ENCODE data around the gene DNAL4.

Gene DNAL4

DNA sequence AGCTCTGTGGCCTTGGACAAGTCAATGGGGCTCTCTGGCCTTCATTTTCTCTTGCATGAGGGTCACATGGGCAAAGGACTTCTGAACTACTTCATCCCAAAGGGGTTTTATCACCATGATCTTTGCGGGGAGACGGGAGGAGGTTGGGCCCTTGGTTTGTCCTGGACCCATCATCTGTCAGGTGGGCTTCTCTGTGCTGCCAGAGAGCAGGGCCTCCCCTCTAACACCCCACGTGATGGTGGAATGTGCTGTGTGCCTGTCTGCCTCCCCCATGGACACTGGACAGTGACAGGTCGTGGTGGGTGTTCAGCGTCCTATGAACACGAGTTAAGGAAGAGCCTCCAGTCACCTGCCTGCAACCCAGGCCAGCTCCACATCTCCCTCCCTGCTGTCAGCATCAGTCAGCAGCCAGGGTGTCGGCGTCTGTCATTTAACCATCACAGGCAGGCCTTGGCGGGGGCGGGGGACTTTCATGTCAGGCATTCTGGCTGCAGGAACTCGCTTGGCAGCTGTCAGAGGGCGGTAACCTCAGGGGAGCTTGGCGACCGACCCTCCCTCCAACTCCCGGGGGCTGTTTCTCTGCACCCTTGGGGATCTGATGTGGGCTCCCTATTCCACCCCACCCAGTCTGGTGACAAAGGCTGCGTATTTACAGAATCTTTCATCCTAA is 35.5 kb downstream of the DNAL4 start:
- no peak for DNase-seq (ENCODE audit: low spot score)

DNA sequence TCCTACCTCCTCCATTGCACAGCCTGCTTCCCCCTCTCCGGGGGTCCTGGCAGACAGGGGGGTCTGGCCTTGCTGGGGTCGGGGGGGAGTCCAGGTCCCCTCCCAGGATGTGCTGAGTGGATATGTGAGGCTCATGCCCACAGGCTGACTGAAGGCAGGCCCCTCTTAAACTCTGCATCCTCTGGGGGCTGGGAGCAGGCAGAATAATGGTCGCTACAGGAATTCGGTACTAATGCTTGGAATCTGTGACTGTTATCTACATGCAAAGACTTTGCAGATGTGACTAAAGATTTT is 36.5 kb downstream of the DNAL4 start:
- no peak for DNase-seq (ENCODE audit: low spot score)

DNA sequence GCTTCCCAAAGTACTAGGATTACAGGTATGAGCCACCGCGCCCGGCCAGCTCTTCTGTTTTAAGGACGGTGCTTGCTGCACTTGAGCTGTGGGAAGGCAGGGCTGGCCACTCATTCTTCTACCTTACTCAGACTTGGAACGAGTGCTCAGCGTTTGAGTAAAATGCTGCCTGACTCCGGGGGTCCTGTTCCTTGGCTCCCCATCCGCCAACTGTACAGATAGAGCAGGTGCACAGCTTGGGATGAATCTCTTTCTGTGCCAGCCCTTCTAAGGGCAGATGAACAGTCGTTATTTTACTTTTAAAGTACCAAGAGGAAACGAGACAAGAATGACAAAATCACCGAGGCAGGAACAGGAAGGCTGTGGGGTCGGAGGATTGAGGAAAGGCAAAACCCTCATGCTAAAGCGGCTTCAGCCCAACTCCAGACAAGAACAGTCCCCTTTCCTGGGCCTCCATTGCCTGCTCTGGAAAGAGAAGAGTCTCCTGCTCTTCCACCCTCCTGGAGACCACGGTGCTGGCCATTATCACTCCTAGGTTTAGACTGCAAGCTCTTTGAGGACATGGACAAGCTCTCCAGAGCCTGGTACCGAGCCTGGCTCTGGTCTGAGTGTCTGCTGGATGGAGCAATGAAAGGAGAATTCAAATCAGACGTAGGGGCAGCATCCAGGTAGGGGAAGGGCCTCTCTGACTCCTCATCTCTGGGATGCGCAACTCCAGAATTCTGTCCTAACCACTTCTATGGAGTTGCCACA is 37.1 kb downstream of the DNAL4 start:
- no peak for DNase-seq (ENCODE audit: low spot score)

DNA sequence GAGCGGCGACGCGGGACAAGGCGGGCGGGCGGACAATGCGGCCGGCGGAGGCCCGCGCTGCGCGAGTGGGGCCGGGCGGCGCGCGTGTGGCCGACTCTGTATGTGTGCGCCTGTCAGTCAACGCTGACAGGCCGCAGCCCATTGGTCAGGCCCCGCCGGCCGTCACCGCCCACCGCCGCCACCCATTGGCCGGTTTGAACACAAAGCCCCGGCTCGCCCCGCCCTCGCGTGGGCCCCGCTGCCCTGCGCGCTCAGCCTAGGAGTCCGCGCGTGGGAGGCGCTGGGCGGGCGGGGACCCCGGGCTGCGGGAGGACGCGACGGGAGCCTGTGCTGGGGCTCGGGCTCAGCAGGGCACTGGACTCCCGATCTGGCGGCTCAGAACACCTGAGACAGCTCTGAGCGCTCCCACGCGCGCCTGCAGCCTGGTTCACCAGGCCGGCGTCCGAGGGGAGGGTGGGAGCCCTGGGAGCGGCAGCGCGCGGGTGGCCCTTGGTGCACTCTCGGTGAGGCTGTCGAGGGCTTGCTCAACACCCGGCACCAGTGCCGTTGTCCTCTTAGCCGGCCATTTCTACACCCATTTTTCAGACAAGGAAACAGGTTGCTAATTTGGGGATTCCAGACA is 37.9 kb downstream of the DNAL4 start, which contains the start of gene SUN2:
Gene SUN2 (minus strand): TSS at position 88 of the 622 bp plus-strand sequence. CDS start 3,370 bp downstream, outside the sequence.
- DNase-seq (ENCODE audit: low spot score), result peak; percentile 98

DNA sequence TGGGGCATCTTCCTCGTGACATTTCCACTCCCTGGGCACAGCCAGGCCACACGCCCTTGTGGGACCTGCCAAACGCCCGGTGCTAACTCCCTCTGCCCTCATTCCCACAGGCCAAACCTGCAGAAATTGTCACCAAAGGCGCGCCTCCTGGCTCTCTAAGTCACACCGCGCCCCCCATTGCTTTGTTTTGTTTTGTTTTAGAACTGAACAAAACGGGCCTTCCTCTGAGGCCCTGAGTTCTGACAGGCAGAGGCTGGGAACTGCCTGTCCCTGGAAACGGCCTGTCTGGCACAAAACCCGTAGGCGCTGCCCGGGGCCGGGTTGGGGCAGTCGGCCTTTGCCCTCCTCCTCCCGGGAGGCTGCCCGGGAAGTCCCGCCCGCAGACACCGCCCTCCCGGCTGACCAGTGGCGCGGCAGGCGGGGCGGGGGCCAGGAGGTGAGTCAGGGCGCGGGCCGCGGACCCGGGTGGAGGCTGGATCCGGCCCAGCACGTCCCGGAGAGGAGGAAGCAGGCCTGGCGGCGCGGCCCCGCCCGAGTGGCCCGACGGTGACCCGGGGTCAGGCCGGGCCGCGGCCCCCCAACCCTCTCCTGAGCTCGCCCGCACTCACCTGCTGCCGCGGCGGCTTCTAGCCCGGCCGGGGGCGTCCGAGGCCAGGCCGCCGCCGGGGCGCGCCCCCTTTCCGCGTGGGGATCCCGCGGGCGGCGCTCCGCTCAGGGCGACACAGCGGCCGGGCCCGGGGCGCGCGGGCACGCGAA is 38.6 kb downstream of the DNAL4 start:
- DNase-seq (ENCODE audit: low spot score), result peak; percentile 80

DNA sequence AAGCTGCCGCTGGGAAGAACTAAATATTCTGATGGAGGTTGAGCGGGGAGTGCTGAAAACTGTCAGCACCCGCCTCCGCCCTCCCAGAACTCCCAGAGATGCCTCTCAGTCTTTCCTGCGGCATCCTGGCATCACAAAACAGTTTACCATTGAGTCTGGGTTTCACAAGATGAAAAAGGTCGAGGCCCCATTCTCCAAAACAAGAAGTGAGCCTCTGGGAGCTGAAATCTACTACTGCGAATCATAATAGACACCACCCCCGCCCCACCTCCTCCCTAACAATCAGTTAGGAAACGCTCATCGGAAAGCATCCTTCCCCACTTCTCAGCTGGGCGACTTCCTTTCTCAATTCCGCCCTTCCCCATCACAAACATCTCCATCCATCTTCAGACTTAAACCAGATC is 39.2 kb downstream of the DNAL4 start:
- DNase-seq (ENCODE audit: low spot score), result no peak

DNA sequence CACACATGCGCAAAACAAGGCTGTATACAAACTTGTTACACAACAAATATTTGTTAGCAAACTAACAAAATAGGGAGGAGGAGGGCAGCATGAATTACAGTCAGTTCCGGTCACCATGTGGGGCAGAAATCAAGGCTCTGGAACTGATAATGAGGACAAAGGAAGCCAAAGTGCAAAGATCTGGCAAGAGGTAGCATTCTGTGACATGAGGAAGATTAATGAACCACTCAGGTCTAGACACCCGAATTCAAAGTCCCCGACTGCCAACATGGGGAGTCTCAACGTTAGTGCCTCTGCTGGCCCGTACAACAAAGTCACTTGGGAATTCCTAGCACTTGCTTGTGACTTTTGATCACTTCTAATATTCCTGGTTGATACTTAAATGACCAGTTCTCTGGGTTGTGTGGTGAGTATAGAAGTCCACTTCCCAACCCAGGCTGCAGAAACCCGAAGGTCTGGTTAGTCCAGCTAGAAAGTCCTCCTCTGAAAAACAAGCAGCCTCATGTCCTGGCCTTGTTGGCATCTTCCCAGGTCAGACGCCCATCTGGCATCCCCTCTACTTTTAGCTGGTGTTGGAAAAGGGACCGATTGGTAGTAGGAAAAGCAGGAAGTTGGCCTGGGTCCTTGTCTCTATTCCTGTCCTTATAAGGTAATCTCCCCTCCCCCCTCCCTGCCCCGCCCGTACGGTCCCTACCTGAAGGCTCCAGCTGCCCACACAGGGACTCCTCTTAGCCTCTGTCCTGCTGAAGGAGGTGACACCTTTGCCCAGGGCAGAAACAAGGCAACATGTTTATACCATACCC is 39.8 kb downstream of the DNAL4 start:
- peak; percentile 79 for DNase-seq (ENCODE audit: low spot score)

DNA sequence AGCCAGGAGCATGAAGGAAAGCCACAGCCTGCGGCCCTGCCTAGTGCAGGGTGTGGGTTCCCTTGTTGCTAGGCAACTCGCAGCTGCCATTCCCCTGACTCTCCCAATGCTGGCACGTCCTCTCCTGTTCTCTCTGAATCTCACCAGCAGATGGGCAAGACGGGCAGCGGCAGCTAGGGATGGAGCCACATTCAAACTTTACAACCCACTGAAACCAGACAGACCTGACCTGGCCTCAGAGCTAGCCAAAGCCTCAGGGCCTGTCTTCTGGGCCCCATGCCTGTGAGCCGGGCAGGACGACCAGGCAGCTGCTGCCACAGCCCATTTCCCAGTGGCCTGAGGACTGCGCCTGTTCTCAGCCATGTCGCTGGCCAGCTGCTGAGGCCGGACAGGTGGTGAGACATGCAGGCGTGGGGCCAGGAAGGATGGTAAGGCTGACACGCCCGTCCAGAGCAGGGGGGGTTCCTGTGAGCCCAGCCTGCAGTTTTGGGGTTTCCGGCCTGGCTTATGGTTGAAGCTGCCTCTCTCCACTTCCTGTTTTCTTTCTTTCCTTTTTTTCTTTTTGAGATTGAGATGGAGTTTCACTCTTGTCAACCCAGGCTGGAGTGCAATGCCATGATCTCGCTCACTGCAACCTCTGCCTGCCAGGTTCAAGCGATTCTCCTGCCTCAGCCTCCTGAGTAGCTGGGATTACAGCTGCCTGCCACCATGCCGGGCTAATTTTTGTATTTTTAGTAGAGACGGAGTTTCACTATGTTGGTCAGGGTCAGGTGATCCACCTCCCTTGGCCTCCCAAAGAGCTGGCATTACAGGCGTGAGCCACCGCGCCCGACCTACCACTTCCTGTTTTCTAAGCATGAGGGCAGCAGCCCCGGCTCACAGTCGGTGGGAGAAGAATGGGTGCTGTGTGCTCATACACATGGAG is 42.3 kb downstream of the DNAL4 start:
- DNase-seq (ENCODE audit: low spot score), result no peak

DNA sequence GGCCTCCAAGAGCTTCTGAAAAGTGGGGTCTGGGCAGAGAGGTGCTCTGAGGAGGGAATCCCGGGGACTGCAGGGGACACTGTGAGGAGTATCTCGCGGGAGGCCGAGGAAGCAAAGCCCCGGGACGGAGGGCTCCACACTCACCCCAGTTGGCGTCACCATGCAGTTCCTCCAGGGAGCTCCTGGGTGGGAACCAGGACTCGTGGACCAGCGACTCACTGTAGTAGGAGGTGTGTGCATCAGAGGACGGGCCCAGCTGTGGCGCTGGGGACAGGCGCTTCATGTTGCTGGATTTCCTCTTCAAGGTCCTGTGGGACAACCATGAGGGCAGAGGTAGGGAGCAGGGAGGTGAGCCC is 42.9 kb downstream of the DNAL4 start:
- no peak for DNase-seq (ENCODE audit: low spot score)

DNA sequence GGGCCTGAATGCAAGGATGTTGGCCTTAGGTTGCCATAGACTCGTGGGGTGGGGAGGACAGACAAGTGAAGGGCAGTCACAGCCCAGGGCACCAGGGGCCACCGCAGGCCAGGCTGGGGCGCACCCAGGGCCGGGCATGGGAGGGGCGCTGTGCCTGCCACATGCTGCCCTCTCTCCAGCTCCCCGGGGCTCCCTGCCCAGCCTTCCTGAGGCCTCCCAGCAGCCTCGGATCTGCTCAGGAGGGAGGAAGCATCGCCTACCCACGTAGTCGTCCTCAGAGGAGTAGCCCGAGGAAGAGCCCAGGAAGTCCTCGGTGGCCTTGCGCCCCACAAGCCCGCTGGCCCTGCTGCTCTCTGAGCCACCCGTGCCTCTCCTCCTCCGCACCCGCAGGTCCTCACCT is 43.3 kb downstream of the DNAL4 start:
- no peak for DNase-seq (ENCODE audit: low spot score)

DNA sequence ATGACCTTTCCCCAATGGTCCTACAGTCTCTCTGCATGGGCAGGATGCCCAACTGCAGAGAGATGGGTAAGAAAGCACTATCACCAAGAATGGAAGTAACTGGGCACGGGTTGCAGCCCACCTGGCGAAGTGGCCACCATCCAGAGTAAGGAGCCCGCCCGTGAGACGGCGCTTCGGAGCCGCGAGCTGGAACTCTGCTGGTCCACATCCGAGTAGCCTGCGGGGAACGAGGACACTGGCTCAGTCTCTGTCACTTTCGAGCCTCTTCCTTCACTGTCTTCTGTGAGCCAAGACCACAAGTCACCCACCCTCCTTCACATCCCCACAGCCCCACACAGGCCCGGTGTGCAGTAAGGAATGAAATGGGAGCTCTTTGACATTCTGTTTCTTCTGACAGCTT is 43.8 kb downstream of the DNAL4 start:
- no peak for DNase-seq (ENCODE audit: low spot score)

DNA sequence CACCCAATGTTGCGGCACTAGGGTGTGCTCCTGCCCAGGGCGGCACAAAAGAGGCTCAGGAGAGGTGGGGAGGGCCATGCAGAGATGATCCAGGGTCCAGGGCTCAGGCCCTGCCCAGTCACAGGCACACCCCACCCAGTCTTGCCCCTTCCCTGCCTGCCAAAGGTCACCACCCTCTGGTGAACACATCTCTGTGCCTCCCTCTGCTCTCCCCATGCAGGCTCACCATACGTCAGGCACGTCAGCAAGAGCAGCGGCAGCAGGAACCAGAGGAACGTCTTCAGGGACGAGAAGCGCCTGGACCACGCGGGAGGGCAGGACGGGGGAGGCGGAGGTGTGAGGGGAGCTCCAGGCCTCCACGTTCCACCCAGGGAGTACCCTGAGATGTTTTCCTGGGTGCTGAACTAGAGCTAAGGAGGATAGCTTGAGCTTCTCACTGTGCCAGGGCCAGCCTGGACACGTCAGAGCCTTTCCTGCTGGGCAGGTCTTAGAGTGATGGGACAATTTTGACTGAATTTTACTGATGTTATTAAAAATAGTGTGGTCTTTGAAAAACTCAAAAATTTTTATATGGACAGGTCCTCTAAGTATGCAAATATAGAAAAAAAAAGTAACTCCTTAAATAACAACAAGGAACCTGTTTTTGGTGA is 45.3 kb downstream of the DNAL4 start:
- no peak for DNase-seq (ENCODE audit: low spot score)

DNA sequence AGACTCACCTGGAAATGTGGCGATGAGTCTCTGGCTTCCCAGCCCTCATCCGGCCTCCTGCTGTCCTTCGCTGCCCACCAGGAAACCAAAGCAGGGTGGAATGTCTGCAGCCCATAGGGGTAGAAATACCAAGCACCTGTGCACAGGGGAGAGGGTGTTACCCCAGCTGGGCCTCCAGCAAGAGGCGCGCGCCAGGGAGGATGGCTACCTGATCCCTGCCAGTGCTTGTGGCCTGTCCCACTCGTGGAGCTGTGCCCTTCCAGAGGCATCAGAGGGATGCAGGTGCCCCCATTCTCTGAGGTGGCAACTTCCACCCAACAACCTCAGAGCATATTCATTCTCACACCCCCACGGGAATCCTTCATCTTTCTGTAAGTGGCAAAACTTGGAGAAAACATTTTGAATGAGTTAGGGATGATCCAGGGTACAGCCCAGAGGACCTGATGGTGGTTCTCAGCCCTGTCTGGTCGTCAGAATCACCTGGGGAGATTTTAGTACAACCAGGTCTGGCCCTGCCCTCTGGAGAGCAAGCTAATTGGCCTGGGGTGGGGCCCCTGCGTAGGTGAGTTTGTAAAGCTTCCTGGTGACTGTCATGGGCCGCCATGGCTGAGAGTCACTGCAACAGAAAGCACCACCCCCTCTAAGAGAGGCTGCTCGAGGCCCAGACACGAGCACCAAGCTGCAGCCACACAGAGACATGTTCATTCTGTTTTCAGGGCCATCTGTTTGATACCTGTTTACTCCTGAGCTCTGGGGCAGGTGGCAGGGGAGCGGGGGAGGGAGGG is 48.1 kb downstream of the DNAL4 start:
- DNase-seq (ENCODE audit: low spot score), result no peak

DNA sequence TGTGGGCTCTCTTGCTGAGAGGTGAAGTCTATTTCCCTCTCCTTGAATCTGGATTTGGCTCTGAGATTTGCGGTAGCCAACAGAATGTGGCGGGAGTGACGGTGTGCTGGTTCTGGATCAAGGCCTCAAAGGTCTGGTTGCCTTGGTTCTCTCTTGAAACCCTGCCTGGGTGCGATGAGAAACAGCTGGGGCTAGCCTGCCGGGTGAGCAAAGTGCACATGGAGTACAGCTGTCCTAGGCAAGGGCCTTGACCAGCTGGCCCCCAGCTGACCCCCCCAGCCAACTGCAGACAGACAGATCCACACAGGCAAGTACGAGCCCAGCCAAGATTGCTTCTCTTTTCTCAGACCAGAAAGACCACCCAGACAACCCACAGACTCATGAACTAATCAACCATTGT is 49.0 kb downstream of the DNAL4 start:
- no peak for DNase-seq (ENCODE audit: low spot score)

DNA sequence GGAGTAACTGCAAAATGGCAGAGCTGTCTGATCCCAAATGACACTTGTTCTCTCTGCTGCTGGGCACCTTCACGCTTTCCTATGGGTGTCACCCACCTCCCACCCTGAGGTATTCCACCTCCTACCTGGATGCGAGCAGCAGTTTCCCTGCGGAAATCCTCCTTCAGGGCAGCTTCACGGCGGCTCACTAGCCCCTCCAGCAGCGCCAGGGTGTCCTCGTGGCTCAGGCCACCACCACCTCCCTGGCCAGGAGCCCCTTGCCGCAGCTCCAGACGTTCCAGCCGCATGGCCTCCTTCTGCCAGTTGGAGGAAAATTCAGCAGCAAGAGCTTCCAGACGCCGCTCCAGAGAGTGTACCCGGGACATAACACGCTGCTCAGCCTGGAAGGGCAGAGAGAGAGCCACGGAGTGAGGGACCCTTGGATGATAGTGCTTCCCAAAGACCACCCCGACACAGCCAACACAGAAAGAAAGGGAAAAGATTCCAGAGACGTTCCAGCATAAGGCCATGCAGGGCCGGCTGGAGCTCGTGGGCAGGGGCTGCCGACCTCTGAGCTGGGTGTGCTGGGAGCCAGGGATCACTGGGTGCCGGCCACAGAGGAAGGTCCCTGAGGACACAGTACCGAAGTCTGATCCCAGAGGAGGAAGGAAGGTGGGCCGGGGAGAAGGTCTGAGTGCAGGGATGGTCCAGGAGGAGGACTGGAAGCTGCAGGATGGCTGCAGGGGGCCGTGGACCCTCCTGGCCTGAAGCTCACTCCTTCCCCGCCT is 51.6 kb downstream of the DNAL4 start:
- no peak for DNase-seq (ENCODE audit: low spot score)

DNA sequence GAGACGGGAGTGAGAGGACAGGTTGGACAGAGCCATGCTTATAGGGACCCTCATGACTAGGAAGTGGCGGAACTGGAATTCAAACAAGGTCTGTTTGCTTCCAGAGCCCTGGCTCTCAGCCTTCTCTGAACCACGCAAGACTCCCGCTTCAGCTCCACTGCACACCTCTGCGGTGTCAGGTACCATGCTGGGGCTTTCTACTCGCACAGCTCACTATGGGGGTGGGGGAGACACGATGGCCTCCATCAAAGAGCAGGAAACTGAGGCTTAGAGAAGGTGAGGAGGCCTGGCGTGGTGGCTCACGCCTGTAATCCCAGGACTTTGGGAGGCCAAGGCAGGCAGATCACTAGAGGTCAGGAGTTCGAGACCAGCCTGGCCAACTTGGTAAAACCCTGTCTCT is 52.4 kb downstream of the DNAL4 start:
- no peak for DNase-seq (ENCODE audit: low spot score)

DNA sequence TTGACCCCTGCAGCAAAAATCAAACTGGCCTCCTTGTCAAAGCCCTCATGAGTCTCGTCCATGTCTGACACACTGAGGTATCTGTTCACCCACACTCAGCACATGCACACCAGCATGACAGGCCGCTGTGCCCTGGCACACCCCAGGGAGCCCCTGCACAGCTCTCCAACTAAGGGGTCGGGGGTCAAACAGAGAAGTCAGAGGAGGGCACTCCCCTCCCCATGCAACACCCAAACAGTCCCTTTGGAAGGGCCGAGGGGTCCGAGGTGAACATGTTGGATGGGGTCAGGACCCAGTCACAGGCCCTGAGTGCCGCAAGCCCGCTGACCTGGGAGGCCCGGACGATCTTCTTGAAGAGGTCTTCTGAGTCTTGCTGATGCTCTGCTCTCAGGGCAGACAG is 52.8 kb downstream of the DNAL4 start:
- no peak for DNase-seq (ENCODE audit: low spot score)

DNA sequence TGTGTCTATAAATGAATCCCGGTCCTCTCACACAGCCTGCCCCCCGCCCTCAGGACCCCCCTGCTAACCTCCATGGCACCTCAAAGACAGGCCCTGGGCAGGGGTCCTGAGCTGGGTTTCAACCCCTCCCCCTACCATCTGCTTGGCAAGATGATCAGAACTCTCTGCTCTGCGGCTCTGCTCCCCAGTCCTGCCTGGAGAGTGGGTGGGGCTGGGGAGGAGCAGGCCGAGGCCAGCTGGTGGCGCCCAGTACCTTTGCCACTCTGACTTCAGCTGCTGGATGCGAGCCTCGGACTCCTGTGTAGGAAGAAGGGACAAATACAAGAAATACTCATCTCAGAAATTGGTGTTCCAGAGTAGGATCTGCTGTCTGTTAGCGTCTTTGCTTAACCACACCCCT is 53.2 kb downstream of the DNAL4 start:
- no peak for DNase-seq (ENCODE audit: low spot score)
